ENCODE data around the gene ZNF385A. TPM values are rescaled to one million over a fixed set of nuclear protein-coding genes. Genes with fewer than 3 reads are reported as not detected.

Gene ZNF385A
- total and polyA plus RNA-seq, 4 donors = 2.5 to 4.0 (median 2.8) TPM

DNA sequence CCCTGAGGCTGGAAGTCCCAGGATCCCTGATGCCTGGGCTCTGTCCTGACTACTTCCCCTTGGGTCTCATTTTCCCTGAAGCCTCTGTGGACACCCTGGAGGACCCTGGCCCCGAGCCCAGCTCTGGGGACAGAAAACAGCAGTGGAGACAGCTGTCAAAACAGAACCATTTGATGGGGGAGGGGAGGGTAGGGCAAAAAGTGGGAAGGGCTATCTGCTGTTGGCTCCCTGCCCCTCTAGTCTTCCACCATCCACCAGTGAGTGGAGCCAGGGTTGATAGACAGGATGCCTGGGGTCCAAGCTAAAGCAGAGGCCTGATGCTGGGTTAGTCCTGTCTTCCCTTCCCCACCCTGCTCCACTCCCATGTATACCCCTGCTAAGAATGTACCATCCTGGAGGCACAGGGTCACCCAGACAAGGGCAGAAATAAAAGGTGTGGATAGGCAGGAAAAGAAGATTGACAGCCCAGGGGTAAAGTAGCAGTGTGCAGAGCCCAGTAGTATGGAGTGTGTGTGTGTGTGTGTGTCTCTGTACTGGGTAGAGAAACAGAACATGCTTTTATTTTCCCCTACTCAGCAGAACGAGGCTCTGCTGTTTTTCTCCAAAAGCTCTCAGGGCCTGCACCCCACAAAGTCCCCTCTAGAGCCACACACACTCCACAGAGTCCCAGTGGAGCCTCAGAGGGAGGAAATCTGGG, 9.8 kb downstream of the ZNF385A start:
- Histone ChIP-seq H3K9me3 (ENCODE audit: control insufficient read depth in 4 of 4, low read length in 3 of 4) (no peaks in the 10 kb centered on the region), H3K4me1 (ENCODE audit: control insufficient read depth in 4 of 4, insufficient read depth in 4 of 4, low read length in 3 of 4) (peaks cover 5 to 11% (median 6%) of the 10 kb centered on the region in 4 donors), H3K9ac (ENCODE audit: low read depth in 1 of 2, low read length in 2 of 2) (no peak overlapping the region), H3K27ac (ENCODE audit: low read depth in 1 of 2, low read length in 2 of 2) (no peak overlapping the region), H3K4me3 (ENCODE audit: low read depth in 1 of 3, low read length in 3 of 3) (no peak overlapping the region), H3K36me3 (ENCODE audit: control insufficient read depth in 4 of 4, insufficient read depth in 3 of 4, low read depth in 1 of 4, low read length in 3 of 4) (peaks cover 0 to 8% (median 2%) of the 10 kb centered on the region in 4 donors), H3K27me3 (ENCODE audit: control insufficient read depth in 4 of 4, insufficient read depth in 4 of 4, low read length in 3 of 4) (no peaks in the 10 kb centered on the region)
- DNase-seq (ENCODE audit: low spot score) = no peak
- TF ChIP-seq HNF4A (conservative IDR thresholded peaks at IDR 0.05) = no peak
- TF ChIP-seq RXRA (IDR thresholded peaks at IDR 0.05) = no peak
- no peak for TF ChIP-seq GABPA (IDR thresholded peaks at IDR 0.05 in 1 of 2, conservative IDR thresholded peaks at IDR 0.05 in 1 of 2)
- TF ChIP-seq, protein P1, sequence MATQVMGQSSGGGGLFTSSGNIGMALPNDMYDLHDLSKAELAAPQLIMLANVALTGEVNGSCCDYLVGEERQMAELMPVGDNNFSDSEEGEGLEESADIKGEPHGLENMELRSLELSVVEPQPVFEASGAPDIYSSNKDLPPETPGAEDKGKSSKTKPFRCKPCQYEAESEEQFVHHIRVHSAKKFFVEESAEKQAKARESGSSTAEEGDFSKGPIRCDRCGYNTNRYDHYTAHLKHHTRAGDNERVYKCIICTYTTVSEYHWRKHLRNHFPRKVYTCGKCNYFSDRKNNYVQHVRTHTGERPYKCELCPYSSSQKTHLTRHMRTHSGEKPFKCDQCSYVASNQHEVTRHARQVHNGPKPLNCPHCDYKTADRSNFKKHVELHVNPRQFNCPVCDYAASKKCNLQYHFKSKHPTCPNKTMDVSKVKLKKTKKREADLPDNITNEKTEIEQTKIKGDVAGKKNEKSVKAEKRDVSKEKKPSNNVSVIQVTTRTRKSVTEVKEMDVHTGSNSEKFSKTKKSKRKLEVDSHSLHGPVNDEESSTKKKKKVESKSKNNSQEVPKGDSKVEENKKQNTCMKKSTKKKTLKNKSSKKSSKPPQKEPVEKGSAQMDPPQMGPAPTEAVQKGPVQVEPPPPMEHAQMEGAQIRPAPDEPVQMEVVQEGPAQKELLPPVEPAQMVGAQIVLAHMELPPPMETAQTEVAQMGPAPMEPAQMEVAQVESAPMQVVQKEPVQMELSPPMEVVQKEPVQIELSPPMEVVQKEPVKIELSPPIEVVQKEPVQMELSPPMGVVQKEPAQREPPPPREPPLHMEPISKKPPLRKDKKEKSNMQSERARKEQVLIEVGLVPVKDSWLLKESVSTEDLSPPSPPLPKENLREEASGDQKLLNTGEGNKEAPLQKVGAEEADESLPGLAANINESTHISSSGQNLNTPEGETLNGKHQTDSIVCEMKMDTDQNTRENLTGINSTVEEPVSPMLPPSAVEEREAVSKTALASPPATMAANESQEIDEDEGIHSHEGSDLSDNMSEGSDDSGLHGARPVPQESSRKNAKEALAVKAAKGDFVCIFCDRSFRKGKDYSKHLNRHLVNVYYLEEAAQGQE (IDR thresholded peaks at IDR 0.05) = no peak
- TF ChIP-seq YY1 (IDR thresholded peaks at IDR 0.05) = no peak
- TF ChIP-seq, protein P2, sequence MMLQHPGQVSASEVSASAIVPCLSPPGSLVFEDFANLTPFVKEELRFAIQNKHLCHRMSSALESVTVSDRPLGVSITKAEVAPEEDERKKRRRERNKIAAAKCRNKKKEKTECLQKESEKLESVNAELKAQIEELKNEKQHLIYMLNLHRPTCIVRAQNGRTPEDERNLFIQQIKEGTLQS (IDR thresholded peaks at IDR 0.05) = no peak
- TF ChIP-seq, protein P3, sequence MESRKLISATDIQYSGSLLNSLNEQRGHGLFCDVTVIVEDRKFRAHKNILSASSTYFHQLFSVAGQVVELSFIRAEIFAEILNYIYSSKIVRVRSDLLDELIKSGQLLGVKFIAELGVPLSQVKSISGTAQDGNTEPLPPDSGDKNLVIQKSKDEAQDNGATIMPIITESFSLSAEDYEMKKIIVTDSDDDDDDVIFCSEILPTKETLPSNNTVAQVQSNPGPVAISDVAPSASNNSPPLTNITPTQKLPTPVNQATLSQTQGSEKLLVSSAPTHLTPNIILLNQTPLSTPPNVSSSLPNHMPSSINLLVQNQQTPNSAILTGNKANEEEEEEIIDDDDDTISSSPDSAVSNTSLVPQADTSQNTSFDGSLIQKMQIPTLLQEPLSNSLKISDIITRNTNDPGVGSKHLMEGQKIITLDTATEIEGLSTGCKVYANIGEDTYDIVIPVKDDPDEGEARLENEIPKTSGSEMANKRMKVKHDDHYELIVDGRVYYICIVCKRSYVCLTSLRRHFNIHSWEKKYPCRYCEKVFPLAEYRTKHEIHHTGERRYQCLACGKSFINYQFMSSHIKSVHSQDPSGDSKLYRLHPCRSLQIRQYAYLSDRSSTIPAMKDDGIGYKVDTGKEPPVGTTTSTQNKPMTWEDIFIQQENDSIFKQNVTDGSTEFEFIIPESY (IDR thresholded peaks at IDR 0.05) = no peak
- TF ChIP-seq, protein P4, sequence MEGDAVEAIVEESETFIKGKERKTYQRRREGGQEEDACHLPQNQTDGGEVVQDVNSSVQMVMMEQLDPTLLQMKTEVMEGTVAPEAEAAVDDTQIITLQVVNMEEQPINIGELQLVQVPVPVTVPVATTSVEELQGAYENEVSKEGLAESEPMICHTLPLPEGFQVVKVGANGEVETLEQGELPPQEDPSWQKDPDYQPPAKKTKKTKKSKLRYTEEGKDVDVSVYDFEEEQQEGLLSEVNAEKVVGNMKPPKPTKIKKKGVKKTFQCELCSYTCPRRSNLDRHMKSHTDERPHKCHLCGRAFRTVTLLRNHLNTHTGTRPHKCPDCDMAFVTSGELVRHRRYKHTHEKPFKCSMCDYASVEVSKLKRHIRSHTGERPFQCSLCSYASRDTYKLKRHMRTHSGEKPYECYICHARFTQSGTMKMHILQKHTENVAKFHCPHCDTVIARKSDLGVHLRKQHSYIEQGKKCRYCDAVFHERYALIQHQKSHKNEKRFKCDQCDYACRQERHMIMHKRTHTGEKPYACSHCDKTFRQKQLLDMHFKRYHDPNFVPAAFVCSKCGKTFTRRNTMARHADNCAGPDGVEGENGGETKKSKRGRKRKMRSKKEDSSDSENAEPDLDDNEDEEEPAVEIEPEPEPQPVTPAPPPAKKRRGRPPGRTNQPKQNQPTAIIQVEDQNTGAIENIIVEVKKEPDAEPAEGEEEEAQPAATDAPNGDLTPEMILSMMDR (IDR thresholded peaks at IDR 0.05; ENCODE audit: low read depth, low read length, missing input control) = no peak
- TF ChIP-seq, protein P5, sequence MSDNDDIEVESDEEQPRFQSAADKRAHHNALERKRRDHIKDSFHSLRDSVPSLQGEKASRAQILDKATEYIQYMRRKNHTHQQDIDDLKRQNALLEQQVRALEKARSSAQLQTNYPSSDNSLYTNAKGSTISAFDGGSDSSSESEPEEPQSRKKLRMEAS (IDR thresholded peaks at IDR 0.05) = no peak
- no peak for TF ChIP-seq RAD21 (IDR thresholded peaks at IDR 0.05)
- no peak for TF ChIP-seq EGR1 (IDR thresholded peaks at IDR 0.05; ENCODE audit: low read depth in 2 of 2)
- TF ChIP-seq NR2F2 (IDR thresholded peaks at IDR 0.05) = no peak
- no peak for TF ChIP-seq TAF1 (conservative IDR thresholded peaks at IDR 0.05)
- TF ChIP-seq FOXA2 (IDR thresholded peaks at IDR 0.05) = no peak
- no peak for TF ChIP-seq JUND (IDR thresholded peaks at IDR 0.05)
- no peak for TF ChIP-seq HNF4G (IDR thresholded peaks at IDR 0.05)
- TF ChIP-seq FOXA1 (IDR thresholded peaks at IDR 0.05) = no peak
- 71% methylated on average over 2 of the region's 2 CpGs for WGBS
